HEK293 (cell line): ENCODE measurements around the gene C19orf47.

Source experiments
- KLF16 ChIP-seq: fragments of 450-650 bp; formaldehyde crosslinking; IDR thresholded peaks from 2 replicates; pipeline ENCODE4 v1.5.1; 2017; ENCODE audit warnings: missing biosample characterization, missing genetic modification characterization
- KLF8 ChIP-seq: fragments of 450-650 bp; formaldehyde crosslinking; IDR thresholded peaks from 2 replicates; pipeline ENCODE4 v1.5.1; 2016; ENCODE audit warnings: missing biosample characterization, missing genetic modification characterization
- MZF1 ChIP-seq: fragments of 450-650 bp; formaldehyde crosslinking; IDR thresholded peaks from 2 replicates; pipeline ENCODE4 v1.5.1; 2017; ENCODE audit warnings: missing biosample characterization, missing genetic modification characterization, borderline replicate concordance
- PBX3 ChIP-seq: sonication (generic); formaldehyde crosslinking; IDR thresholded peaks from 2 replicates; pipeline ENCODE4 v1.8.1; 2022; ENCODE audit warnings: mild to moderate bottlenecking, moderate library complexity, missing genetic modification reagents
- PRDM2 ChIP-seq: fragments of 450-650 bp; formaldehyde crosslinking; IDR thresholded peaks from 2 replicates; pipeline ENCODE4 v1.5.1; 2016; ENCODE audit warnings: missing biosample characterization, missing genetic modification characterization, borderline replicate concordance
- PRDM4 ChIP-seq: fragments of 450-650 bp; formaldehyde crosslinking; IDR thresholded peaks from 2 replicates; pipeline ENCODE4 v1.5.1; 2017; ENCODE audit warnings: missing biosample characterization, missing genetic modification characterization
- SCRT2 ChIP-seq: fragments of 450-650 bp; formaldehyde crosslinking; IDR thresholded peaks from 2 replicates; pipeline ENCODE4 v1.5.1; 2016; ENCODE audit warnings: missing biosample characterization, missing genetic modification characterization
- SP7 ChIP-seq: fragments of 450-650 bp; formaldehyde crosslinking; IDR thresholded peaks from 2 replicates; pipeline ENCODE4 v1.5.1; 2016; ENCODE audit warnings: missing biosample characterization, missing genetic modification characterization
- YY2 ChIP-seq: fragments of 450-650 bp; formaldehyde crosslinking; IDR thresholded peaks from 2 replicates; pipeline ENCODE4 v1.5.1; 2016; ENCODE audit warnings: missing biosample characterization, missing genetic modification characterization
- ZBTB10 ChIP-seq: fragments of 450-650 bp; formaldehyde crosslinking; IDR thresholded peaks from 2 replicates; pipeline ENCODE4 v1.5.1; 2016; ENCODE audit warnings: missing biosample characterization, missing genetic modification characterization
- ZBTB17 ChIP-seq: fragments of 450-650 bp; formaldehyde crosslinking; IDR thresholded peaks from 2 replicates; pipeline ENCODE4 v1.5.1; 2016; ENCODE audit warnings: missing biosample characterization, missing genetic modification characterization
- ZBTB48 ChIP-seq: fragments of 450-650 bp; formaldehyde crosslinking; IDR thresholded peaks from 2 replicates; pipeline ENCODE4 v1.5.1; 2016; ENCODE audit warnings: missing biosample characterization, missing genetic modification characterization
- ZEB2 ChIP-seq: fragments of 450-650 bp; formaldehyde crosslinking; IDR thresholded peaks from 2 replicates; pipeline ENCODE4 v1.5.1; 2016; ENCODE audit warnings: missing biosample characterization, missing genetic modification characterization
- ZNF148 ChIP-seq: fragments of 450-650 bp; formaldehyde crosslinking; IDR thresholded peaks from 2 replicates; pipeline ENCODE4 v1.5.0; 2017; ENCODE audit warnings: missing biosample characterization, missing genetic modification characterization, borderline replicate concordance
- ZNF155 ChIP-seq: fragments of 450-650 bp; formaldehyde crosslinking; IDR thresholded peaks from 2 replicates; pipeline ENCODE4 v1.5.1; 2016; ENCODE audit warnings: missing biosample characterization, missing genetic modification characterization
- ZNF292 ChIP-seq: fragments of 450-650 bp; formaldehyde crosslinking; IDR thresholded peaks from 2 replicates; pipeline ENCODE4 v1.5.1; 2016; ENCODE audit warnings: low read depth, missing biosample characterization, missing genetic modification characterization, borderline replicate concordance
- ZNF302 ChIP-seq: fragments of 450-650 bp; formaldehyde crosslinking; IDR thresholded peaks from 2 replicates; pipeline ENCODE4 v1.5.1; 2016; ENCODE audit warnings: missing biosample characterization, missing genetic modification characterization, low read depth
- ZNF513 ChIP-seq: fragments of 450-650 bp; IDR thresholded peaks from 2 replicates; pipeline ENCODE4 v1.5.1; 2018; ENCODE audit warnings: missing biosample characterization, missing genetic modification characterization
- ZNF514 ChIP-seq: fragments of 450-650 bp; formaldehyde crosslinking; IDR thresholded peaks from 2 replicates; pipeline ENCODE4 v1.5.1; 2016; ENCODE audit warnings: missing biosample characterization, missing genetic modification characterization
- ZNF548 ChIP-seq: fragments of 450-650 bp; formaldehyde crosslinking; IDR thresholded peaks from 2 replicates; pipeline ENCODE4 v1.5.1; 2016; ENCODE audit warnings: missing biosample characterization, missing genetic modification characterization
- ZNF660 ChIP-seq: fragments of 450-650 bp; IDR thresholded peaks from 2 replicates; pipeline ENCODE4 v1.5.1; 2018; ENCODE audit warnings: missing biosample characterization, mild to moderate bottlenecking, missing genetic modification characterization
- ZSCAN23 ChIP-seq: fragments of 450-650 bp; formaldehyde crosslinking; IDR thresholded peaks from 2 replicates; pipeline ENCODE4 v1.5.1; 2016; ENCODE audit warnings: missing biosample characterization, missing genetic modification characterization

The C19orf47 gene

GRCh38 chr19:40348961-40349507 lies 837 bp upstream of the C19orf47 start (continued):
- no peak for TF ChIP-seq ZNF148 (tag by site-specific recombination)
- TF ChIP-seq ZNF513, result no peak
- TF ChIP-seq ZNF514 (tag by site-specific recombination), result no peak
- TF ChIP-seq MZF1 (tag by site-specific recombination), result no peak; the same call in 1 of the 2 replicates
- peak; percentile 76 for TF ChIP-seq ZEB2
- TF ChIP-seq KLF8 (tag by site-specific recombination), result peak; percentile 82
- TF ChIP-seq ZNF548 (tag by site-specific recombination), result no peak
- no peak for TF ChIP-seq PRDM2 (tag by site-specific recombination)
- TF ChIP-seq ZBTB48 (tag by site-specific recombination), result peak; percentile 97
- TF ChIP-seq ZBTB17, result peak; percentile 64
- 0 out of 2 replicates have a peak, but pooled peaks have one; percentile 47 for TF ChIP-seq ZNF155 (tag by site-specific recombination)
- no peak for TF ChIP-seq SCRT2 (tag by site-specific recombination)
- TF ChIP-seq SP7 (tag by site-specific recombination), result peak; percentile 54
- no peak for TF ChIP-seq ZNF292
- TF ChIP-seq ZNF302, result no peak
- TF ChIP-seq ZNF660 (tag by site-specific recombination), result no peak
- no peak for TF ChIP-seq PBX3 (CRISPR knock-in tag)
- TF ChIP-seq KLF16 (tag by site-specific recombination), result peak; percentile 82; the same call in 1 of the 2 replicates
- TF ChIP-seq ZSCAN23 (tag by site-specific recombination), result no peak
- peak; percentile 80 for TF ChIP-seq ZBTB10
- 0 out of 2 replicates have a peak, but pooled peaks have one; percentile 30 for TF ChIP-seq PRDM4
- peak; percentile 80 for TF ChIP-seq YY2 (tag by site-specific recombination)
